Parathyroid adenoma (tissue), 2 donors: Measurements from ENCODE around the gene FFAR3.

ENCODE experiments used
- H2AFZ ChIP-seq: fragments of 300-600 bp; sonication (generic); one replicate; pipeline ENCODE4 v1.7.0; 2017; ENCODE audit warnings: antibody characterized with exemption, mild to moderate bottlenecking
- H3K27ac ChIP-seq: fragments of 300-600 bp; sonication (generic); one replicate; pipeline ENCODE4 v1.7.0; 2017
- H3K27me3 ChIP-seq: fragments of 300-600 bp; sonication (generic); one replicate; pipeline ENCODE4 v1.7.0; 2017; ENCODE audit warnings: low read length; ENCODE audit not compliant: control insufficient read depth, insufficient read depth
- H3K36me3 ChIP-seq: fragments of 300-600 bp; sonication (generic); one replicate; pipeline ENCODE4 v1.7.0; 2017; ENCODE audit warnings: low read length; ENCODE audit not compliant: control insufficient read depth, insufficient read depth
- H3K4me1 ChIP-seq: fragments of 300-600 bp; sonication (generic); one replicate; pipeline ENCODE4 v1.7.0; 2017; ENCODE audit warnings: control low read depth
- H3K4me2 ChIP-seq: fragments of 300-600 bp; sonication (generic); one replicate; pipeline ENCODE4 v1.7.0; 2017; ENCODE audit warnings: low read length
- H3K4me3 ChIP-seq: fragments of 300-600 bp; sonication (generic); one replicate; pipeline ENCODE4 v1.7.0; 2017; ENCODE audit warnings: low read depth, low read length
- H3K79me2 ChIP-seq: fragments of 300-600 bp; sonication (generic); one replicate; pipeline ENCODE4 v1.7.0; 2017; ENCODE audit warnings: control low read depth
- H3K9ac ChIP-seq: fragments of 300-600 bp; sonication (generic); one replicate; pipeline ENCODE4 v1.7.0; 2017; ENCODE audit warnings: mild to moderate bottlenecking
- H3K9me3 ChIP-seq: fragments of 300-600 bp; sonication (generic); one replicate; pipeline ENCODE4 v1.7.0; 2017; ENCODE audit warnings: low read length; ENCODE audit not compliant: control insufficient read depth
- TF ChIP-seq, protein P1 (sequence below): fragments of 300-600 bp; sonication (generic); IDR thresholded peaks from one replicate; pipeline ENCODE4 v1.7.0; 2017; ENCODE audit warnings: antibody characterized with exemption, mild to moderate bottlenecking
- donor health status: primary hyperparathyroidism.

FFAR3 gene, protein sequence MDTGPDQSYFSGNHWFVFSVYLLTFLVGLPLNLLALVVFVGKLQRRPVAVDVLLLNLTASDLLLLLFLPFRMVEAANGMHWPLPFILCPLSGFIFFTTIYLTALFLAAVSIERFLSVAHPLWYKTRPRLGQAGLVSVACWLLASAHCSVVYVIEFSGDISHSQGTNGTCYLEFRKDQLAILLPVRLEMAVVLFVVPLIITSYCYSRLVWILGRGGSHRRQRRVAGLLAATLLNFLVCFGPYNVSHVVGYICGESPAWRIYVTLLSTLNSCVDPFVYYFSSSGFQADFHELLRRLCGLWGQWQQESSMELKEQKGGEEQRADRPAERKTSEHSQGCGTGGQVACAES

DNA sequence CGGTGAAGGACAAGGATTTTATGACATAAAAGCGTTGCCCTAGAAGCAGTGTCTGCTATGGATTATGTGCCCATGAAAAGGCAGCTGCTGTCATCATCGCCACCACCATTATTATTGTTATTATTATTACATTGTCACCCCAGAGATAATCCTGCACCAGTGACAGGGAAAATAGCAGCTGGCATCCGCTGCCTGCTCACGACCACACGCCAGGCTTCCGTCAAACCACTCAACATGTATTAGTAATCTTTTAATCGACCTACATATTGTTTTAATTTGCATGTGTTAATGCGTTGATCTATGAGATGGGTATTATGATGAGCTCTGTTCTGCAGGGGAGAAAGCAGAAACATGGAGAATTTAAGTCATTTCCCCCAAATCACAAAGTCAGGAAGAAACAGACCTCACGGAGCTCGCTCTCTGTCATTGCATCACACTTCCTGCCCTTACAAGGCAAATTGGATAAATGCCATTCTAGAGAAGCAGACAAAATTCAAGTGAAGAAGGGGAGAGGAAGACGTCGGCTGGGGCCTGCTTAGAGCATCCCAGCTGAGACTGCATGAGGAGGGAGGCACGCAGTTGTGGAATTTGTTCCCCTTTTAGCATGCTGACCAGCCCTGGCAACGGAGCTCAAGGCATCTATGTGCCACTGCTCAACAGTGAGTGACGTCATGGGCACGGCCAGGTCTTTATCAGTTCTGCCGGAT, at the start of gene FFAR3:
Gene FFAR3 (plus strand): TSS at position 594 of the 707 bp plus-strand sequence. CDS start 431 bp downstream, outside the sequence.
- Histone ChIP-seq H3K36me3 (no peaks in the 10 kb centered on the region), H3K27ac (no peak within 1 kb of the TSS), H3K27me3 (no peaks in the 10 kb centered on the region), H2AFZ (no peak within 1 kb of the TSS), H3K4me1 (peaks cover 11% of the 10 kb centered on the region), H3K9ac (no peak within 1 kb of the TSS), H3K9me3 (no peaks in the 10 kb centered on the region), H3K4me3 (no peak within 1 kb of the TSS), H3K79me2 (no peaks in the 10 kb centered on the region), H3K4me2 (peak within 1 kb of the TSS; percentile 13)
- TF ChIP-seq, protein P1, sequence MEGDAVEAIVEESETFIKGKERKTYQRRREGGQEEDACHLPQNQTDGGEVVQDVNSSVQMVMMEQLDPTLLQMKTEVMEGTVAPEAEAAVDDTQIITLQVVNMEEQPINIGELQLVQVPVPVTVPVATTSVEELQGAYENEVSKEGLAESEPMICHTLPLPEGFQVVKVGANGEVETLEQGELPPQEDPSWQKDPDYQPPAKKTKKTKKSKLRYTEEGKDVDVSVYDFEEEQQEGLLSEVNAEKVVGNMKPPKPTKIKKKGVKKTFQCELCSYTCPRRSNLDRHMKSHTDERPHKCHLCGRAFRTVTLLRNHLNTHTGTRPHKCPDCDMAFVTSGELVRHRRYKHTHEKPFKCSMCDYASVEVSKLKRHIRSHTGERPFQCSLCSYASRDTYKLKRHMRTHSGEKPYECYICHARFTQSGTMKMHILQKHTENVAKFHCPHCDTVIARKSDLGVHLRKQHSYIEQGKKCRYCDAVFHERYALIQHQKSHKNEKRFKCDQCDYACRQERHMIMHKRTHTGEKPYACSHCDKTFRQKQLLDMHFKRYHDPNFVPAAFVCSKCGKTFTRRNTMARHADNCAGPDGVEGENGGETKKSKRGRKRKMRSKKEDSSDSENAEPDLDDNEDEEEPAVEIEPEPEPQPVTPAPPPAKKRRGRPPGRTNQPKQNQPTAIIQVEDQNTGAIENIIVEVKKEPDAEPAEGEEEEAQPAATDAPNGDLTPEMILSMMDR: no peak

DNA sequence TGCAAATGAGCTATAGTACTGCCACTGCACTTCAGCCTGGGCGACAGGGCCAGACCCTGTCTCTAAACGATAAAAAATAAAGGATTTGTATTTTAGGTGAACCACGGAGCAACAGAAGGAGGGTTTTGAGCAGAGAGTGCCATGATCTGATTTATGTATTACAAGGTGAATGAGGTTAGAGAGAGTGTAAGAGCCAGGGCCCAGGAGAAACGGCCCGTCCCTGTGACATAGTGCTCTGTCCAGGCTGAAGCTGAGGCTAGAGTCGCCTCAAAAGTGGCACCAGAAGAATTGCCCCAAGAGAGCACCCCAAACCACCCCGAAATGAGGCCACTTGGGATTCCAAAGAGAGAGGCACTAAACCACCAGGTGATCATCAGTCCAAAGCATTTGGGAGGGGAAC, 49.4 kb upstream of the FFAR3 start:
- H3K4me1 ChIP-seq: no peaks in the 10 kb centered on the region
- no peaks in the 10 kb centered on the region for H3K79me2 ChIP-seq
- H3K9ac ChIP-seq: no peak overlapping the region
- H3K36me3 ChIP-seq: no peaks in the 10 kb centered on the region
- no peak overlapping the region for H3K27ac ChIP-seq
- H3K27me3 ChIP-seq: no peaks in the 10 kb centered on the region
- H3K4me2 ChIP-seq: no peak overlapping the region
- TF ChIP-seq, protein P1: no peak
- H3K9me3 ChIP-seq: no peaks in the 10 kb centered on the region
- H3K4me3 ChIP-seq: no peak overlapping the region
- H2AFZ ChIP-seq: no peak overlapping the region

DNA sequence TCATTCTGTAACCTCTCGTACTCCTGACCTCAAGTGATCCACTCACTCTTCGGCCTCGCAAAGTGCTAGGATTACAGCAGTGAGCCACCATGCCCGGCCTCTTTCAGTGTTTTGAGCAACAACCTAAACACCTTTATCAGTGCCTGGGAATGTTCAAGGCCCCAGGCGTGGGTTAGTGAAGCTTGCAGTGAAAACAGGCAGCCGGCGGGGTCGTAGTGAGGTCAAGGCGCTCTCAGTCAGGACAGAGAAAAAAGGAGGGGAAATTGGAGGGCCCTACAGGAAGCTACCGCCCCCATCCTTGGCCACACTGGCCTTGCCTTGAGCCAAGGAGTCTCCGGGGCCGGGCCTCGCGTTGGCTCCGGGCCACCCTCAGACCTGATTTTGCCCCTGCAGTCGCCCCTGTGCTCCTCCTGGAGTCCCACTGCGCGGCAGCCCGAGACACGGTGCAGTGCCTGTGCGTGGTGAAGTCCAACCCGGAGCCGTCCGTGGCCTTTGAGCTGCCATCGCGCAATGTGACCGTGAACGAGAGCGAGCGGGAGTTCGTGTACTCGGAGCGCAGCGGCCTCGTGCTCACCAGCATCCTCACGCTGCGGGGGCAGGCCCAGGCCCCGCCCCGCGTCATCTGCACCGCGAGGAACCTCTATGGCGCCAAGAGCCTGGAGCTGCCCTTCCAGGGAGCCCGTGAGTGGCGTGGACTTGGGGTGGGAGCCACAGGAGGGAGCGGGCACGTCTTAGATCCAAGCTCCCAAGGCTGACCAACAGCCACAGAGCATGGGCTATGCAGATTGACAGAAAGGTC, 48.6 kb upstream of the FFAR3 start:
- TF ChIP-seq, protein P1: no peak
- Histone ChIP-seq H3K27ac (no peak overlapping the region), H3K4me3 (no peak overlapping the region), H3K4me1 (no peaks in the 10 kb centered on the region), H3K36me3 (no peaks in the 10 kb centered on the region), H3K4me2 (no peak overlapping the region), H3K79me2 (no peaks in the 10 kb centered on the region), H3K9me3 (no peaks in the 10 kb centered on the region), H2AFZ (no peak overlapping the region), H3K27me3 (no peaks in the 10 kb centered on the region), H3K9ac (no peak overlapping the region)

DNA sequence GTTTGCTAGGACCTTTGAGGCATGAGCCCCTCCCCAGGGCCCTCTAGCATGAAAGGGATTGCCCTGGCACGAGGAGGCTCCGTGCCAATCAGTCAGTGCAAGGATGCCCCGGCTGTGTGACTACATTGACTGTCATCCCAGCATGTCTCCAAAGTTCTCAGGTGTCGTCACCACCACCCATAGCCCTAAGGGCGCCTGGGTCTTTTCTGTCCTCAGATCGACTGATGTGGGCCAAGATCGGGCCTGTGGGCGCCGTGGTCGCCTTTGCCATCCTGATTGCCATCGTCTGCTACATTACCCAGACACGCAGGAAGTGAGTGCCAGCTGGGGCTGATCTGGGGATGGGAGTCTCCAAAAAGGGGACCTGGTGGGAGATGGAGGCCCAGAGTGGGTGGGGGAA, 47.9 kb upstream of the FFAR3 start:
- no peaks in the 10 kb centered on the region for H3K9me3 ChIP-seq
- no peak overlapping the region for H3K4me2 ChIP-seq
- no peak overlapping the region for H2AFZ ChIP-seq
- H3K4me1 ChIP-seq: no peaks in the 10 kb centered on the region
- H3K36me3 ChIP-seq: no peaks in the 10 kb centered on the region
- no peaks in the 10 kb centered on the region for H3K27me3 ChIP-seq
- H3K27ac ChIP-seq: no peak overlapping the region
- H3K79me2 ChIP-seq: no peaks in the 10 kb centered on the region
- TF ChIP-seq, protein P1: no peak
- no peak overlapping the region for H3K9ac ChIP-seq
- H3K4me3 ChIP-seq: no peak overlapping the region
